GM12878 (cell line): ENCODE results near the gene TRIP6. TPM values are rescaled to one million over a fixed set of nuclear protein-coding genes. Genes with fewer than 3 reads are reported as not detected.

Source experiments
- ATAC-seq: fragments of 200-7000 bp; cut with Tn5 transposase; 3 replicates; pipeline ENCODE4 v1.9.1; 2020; ENCODE audit warnings: mild to moderate bottlenecking, moderate library complexity
- BruUV-seq: library from RNA; stranded (reverse); fragments of 400-500 nt; replicated peaks from 2 replicates; lab custom pipeline; 2021; lab: Mats Ljungman, UMichigan
- CTCF ChIA-PET: fragments of 300-600 bp; sonication (Branson Sonifier 250); formaldehyde crosslinking; extraction: SDS; loops from one replicate; lab custom pipeline; 2021; ENCODE audit warnings: inconsistent platforms; lab: Yijun Ruan, JAX
- POLR2A ChIA-PET: fragments of 350-600 bp; formaldehyde crosslinking; extraction: SDS; loops from one replicate; lab custom pipeline; 2021; ENCODE audit warnings: inconsistent platforms; lab: Charles Lee
- RAD21 ChIA-PET: fragments of 300-600 bp; sonication (Branson Sonifier 250); formaldehyde crosslinking; loops from one replicate; lab custom pipeline; 2023; ENCODE audit warnings: antibody characterized with exemption; ENCODE audit not compliant: unreplicated experiment; lab: Charles Lee
- SMC1A ChIA-PET: fragments of 300-600 bp; sonication (Branson Sonifier 250); formaldehyde crosslinking; loops from one replicate; lab custom pipeline; 2023; ENCODE audit not compliant: unreplicated experiment, uncharacterized antibody; lab: Charles Lee
- DNase-seq: peaks from one replicate; pipeline ENCODE4 v3.0.0-alpha.2; 2011; ENCODE audit warnings: low read depth, low spot score
- FAIRE-seq: peaks from 3 replicates; lab custom pipeline; 2011; peaks lifted over from hg19 to GRCh38; lab: Jason Lieb, UNC
- H2AFZ ChIP-seq: 2 replicates; pipeline ENCODE4 v1.6.0; 2011; ENCODE audit warnings: low read depth, low read length, control low read depth; ENCODE audit not compliant: control insufficient read depth
- H3K27ac ChIP-seq: 2 replicates; pipeline ENCODE4 v1.5.1; 2011; ENCODE audit warnings: control low read depth; ENCODE audit not compliant: control insufficient read depth, insufficient read depth
- H3K27me3 ChIP-seq, 2 experiments: replicated peaks in 1 of 2; 2 replicates each; pipeline versions ENCODE4 v1.6.0 to v1.6.1; 2011; ENCODE audit warnings: low read length in 1 of 2; ENCODE audit not compliant: control insufficient read depth in 2 of 2, insufficient read depth in 2 of 2
- H3K36me3 ChIP-seq, 2 experiments: 2 replicates each; pipeline ENCODE4 v1.5.1; 2011; ENCODE audit warnings: low read length in 1 of 2; ENCODE audit not compliant: control insufficient read depth in 2 of 2, insufficient read depth in 2 of 2
- H3K4me1 ChIP-seq: 2 replicates; pipeline ENCODE4 v1.6.1; 2011; ENCODE audit warnings: mild to moderate bottlenecking, low read length, moderate library complexity, mixed read lengths; ENCODE audit not compliant: control insufficient read depth, insufficient read depth
- H3K4me2 ChIP-seq: 2 replicates; pipeline ENCODE4 v1.6.0; 2011; ENCODE audit warnings: control low read depth; ENCODE audit not compliant: control insufficient read depth, insufficient read depth
- H3K4me3 ChIP-seq: fragments of 200-600 bp; sonication (generic); 2 replicates; pipeline ENCODE4 v1.5.1; 2016
- H3K79me2 ChIP-seq: 2 replicates; pipeline ENCODE4 v1.6.0; 2011; ENCODE audit warnings: low read length; ENCODE audit not compliant: control insufficient read depth, insufficient read depth
- H3K9ac ChIP-seq: 2 replicates; pipeline ENCODE4 v1.8.0; 2011; ENCODE audit warnings: low read length, control low read depth, mixed read lengths; ENCODE audit not compliant: control insufficient read depth, insufficient read depth
- H3K9me3 ChIP-seq: replicated peaks from 3 replicates; pipeline ENCODE4 v1.5.1; 2011; ENCODE audit warnings: mild to moderate bottlenecking, low read length; ENCODE audit not compliant: control insufficient read depth, insufficient read depth
- H4K20me1 ChIP-seq: 2 replicates; pipeline ENCODE4 v1.6.0; 2011; ENCODE audit not compliant: control insufficient read depth, insufficient read depth
- BACH1 ChIP-seq: fragments of 450-650 bp; IDR thresholded peaks from 2 replicates; pipeline ENCODE4 v1.6.1; 2017; ENCODE audit warnings: mild to moderate bottlenecking, borderline replicate concordance
- HCFC1 ChIP-seq: fragments of 150-350 bp; IDR thresholded peaks from 2 replicates; pipeline ENCODE4 v1.6.1; 2014; ENCODE audit warnings: low read length
- IRF4 ChIP-seq: IDR thresholded peaks from 2 replicates; pipeline ENCODE4 v1.6.1; 2011; ENCODE audit warnings: low read depth, low read length
- KLF5 ChIP-seq: fragments of 450-650 bp; IDR thresholded peaks from 2 replicates; pipeline ENCODE4 v1.6.1; 2014; ENCODE audit warnings: mild to moderate bottlenecking; ENCODE audit not compliant: partially characterized antibody
- RBBP5 ChIP-seq: fragments of 200-600 bp; sonication (generic); conservative IDR thresholded peaks from 2 replicates; pipeline ENCODE4 v1.6.1; 2016
- WGBS: methylation state at CpG from one replicate; pipeline ENCODE4 v1.1.6; 2016; ENCODE audit warnings: low lambda C conversion rate; ENCODE audit not compliant: insufficient replicate concordance, insufficient coverage; ENCODE audit errors: missing lambda C conversion rate; 5-methylcytosine and 5-hydroxymethylcytosine counted together
- in situ Hi-C: fragments of 300-500 bp; cut with MboI; formaldehyde crosslinking; loops from 9 replicates; pipeline ENCODE4 v1.14.3; 2018; ENCODE audit warnings: mixed read lengths
- intact Hi-C: fragments of 100-400 bp; cut with micrococcal nuclease; formaldehyde crosslinking; loops from one replicate; pipeline ENCODE4 v1.14.2; 2022; ENCODE audit not compliant: unreplicated experiment
- polyA plus RNA-seq, 11 experiments: library from polyadenylated mRNA; depleted of rRNA in 4 of 11; unstranded in 6 of 11; stranded (reverse) in 5 of 11; fragments of >200 nt; fragmentation: Nextera tagmentation in 4 of 11; fragmentation: Illumina TruSeq in 1 of 11; extraction: Ambion mirVana in 4 of 11; extraction: Trizol in 1 of 11; gene quantifications; 1 replicate in 1 of 11; 2 replicates in 10 of 11; pipeline versions ENCODE4 v1.2.1 to v1.2.3, GENCODE V29; 2011 to 2016; ENCODE audit warnings: inconsistent platforms in 2 of 11, missing spikeins in 2 of 11, low read depth in 1 of 11
- total RNA-seq, 4 experiments: library from RNA; depleted of rRNA in 3 of 4; stranded (reverse); fragments of >200 nt in 3 of 4; fragmentation: Illumina TruSeq in 1 of 4; extraction: Trizol in 1 of 4; gene quantifications; 2 replicates each; pipeline versions ENCODE4 v1.2.1 to v1.2.3, GENCODE V29; 2013 to 2021
- TF ChIP-seq, protein P1 (sequence below): IDR thresholded peaks from 2 replicates; pipeline ENCODE4 v1.6.1; 2011; ENCODE audit warnings: mild to moderate bottlenecking, low read depth, low read length, moderate library complexity; ENCODE audit not compliant: insufficient replicate concordance
- TF ChIP-seq, protein P2 (sequence below): fragments of 450-650 bp; IDR thresholded peaks from 2 replicates; pipeline ENCODE4 v1.6.1; 2017; ENCODE audit warnings: mild to moderate bottlenecking, moderate library complexity
- TF ChIP-seq, protein P3 (sequence below): IDR thresholded peaks from 2 replicates; pipeline ENCODE4 v1.6.1; 2012; ENCODE audit warnings: low read depth, low read length, improper control_type of control experiment
- TF ChIP-seq, protein P4 (sequence below): IDR thresholded peaks from 2 replicates; pipeline ENCODE4 v1.6.1; 2011; ENCODE audit warnings: low read depth, mild to moderate bottlenecking, low read length, moderate library complexity, borderline replicate concordance; ENCODE audit errors: extremely low read depth
- TF ChIP-seq, protein P5 (sequence below): fragments of 450-650 bp; IDR thresholded peaks from 2 replicates; pipeline ENCODE4 v1.6.1; 2017; ENCODE audit warnings: antibody characterized with exemption, mild to moderate bottlenecking, moderate library complexity
- TF ChIP-seq, protein P6 (sequence below): fragments of 450-650 bp; IDR thresholded peaks from 2 replicates; pipeline ENCODE4 v1.6.1; 2014; ENCODE audit warnings: mild to moderate bottlenecking
- TF ChIP-seq, protein P7 (sequence below): IDR thresholded peaks from 2 replicates; pipeline ENCODE4 v1.6.1; 2012; ENCODE audit warnings: low read depth, low read length, improper control_type of control experiment

Gene TRIP6
- total and polyA plus RNA-seq, 10 of the 15 experiments (the other 5 are each of a cell fraction or from before 2014, with no cell fraction given) = 2.5 to 47.4 (median 25.5) TPM

DNA sequence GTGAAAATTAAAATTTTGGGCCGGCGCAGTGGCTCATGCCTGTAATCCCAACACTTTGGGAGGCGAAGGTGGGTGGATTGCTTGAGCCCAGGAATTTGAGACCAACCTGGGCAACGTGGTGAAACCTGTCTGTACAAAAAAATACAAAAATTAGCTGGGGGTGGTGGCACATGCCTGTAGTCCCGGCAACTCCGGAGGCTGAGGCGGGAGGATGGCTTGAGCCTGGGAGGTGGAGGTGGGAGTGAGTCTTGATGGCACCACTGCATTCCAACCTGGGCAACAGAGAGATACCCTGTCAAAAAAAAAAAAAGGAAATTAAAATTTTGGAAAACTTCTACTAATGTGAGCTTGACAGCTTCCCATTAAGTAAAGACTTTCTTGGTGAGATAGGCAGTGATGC, 10.8 kb downstream of the TRIP6 start:
- SMC1A ChIA-PET = interaction anchor here (4.1 kb wide), 1 partner anchor 10 kb away, joined by 33 read pairs; the partner anchor contains the start of gene UFSP1
- intact Hi-C loops = no loop called here
- no TSS peak for BruUV-seq
- TF ChIP-seq, protein P1, sequence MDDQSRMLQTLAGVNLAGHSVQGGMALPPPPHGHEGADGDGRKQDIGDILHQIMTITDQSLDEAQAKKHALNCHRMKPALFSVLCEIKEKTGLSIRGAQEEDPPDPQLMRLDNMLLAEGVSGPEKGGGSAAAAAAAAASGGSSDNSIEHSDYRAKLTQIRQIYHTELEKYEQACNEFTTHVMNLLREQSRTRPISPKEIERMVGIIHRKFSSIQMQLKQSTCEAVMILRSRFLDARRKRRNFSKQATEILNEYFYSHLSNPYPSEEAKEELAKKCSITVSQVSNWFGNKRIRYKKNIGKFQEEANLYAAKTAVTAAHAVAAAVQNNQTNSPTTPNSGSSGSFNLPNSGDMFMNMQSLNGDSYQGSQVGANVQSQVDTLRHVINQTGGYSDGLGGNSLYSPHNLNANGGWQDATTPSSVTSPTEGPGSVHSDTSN = no peak
- TF ChIP-seq, protein P2, sequence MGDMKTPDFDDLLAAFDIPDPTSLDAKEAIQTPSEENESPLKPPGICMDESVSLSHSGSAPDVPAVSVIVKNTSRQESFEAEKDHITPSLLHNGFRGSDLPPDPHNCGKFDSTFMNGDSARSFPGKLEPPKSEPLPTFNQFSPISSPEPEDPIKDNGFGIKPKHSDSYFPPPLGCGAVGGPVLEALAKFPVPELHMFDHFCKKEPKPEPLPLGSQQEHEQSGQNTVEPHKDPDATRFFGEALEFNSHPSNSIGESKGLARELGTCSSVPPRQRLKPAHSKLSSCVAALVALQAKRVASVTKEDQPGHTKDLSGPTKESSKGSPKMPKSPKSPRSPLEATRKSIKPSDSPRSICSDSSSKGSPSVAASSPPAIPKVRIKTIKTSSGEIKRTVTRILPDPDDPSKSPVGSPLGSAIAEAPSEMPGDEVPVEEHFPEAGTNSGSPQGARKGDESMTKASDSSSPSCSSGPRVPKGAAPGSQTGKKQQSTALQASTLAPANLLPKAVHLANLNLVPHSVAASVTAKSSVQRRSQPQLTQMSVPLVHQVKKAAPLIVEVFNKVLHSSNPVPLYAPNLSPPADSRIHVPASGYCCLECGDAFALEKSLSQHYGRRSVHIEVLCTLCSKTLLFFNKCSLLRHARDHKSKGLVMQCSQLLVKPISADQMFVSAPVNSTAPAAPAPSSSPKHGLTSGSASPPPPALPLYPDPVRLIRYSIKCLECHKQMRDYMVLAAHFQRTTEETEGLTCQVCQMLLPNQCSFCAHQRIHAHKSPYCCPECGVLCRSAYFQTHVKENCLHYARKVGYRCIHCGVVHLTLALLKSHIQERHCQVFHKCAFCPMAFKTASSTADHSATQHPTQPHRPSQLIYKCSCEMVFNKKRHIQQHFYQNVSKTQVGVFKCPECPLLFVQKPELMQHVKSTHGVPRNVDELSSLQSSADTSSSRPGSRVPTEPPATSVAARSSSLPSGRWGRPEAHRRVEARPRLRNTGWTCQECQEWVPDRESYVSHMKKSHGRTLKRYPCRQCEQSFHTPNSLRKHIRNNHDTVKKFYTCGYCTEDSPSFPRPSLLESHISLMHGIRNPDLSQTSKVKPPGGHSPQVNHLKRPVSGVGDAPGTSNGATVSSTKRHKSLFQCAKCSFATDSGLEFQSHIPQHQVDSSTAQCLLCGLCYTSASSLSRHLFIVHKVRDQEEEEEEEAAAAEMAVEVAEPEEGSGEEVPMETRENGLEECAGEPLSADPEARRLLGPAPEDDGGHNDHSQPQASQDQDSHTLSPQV = no peak
- TF ChIP-seq HCFC1 = no peak
- TF ChIP-seq BACH1 = no peak
- TF ChIP-seq, protein P3, sequence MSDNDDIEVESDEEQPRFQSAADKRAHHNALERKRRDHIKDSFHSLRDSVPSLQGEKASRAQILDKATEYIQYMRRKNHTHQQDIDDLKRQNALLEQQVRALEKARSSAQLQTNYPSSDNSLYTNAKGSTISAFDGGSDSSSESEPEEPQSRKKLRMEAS = no peak
- TF ChIP-seq, protein P4, sequence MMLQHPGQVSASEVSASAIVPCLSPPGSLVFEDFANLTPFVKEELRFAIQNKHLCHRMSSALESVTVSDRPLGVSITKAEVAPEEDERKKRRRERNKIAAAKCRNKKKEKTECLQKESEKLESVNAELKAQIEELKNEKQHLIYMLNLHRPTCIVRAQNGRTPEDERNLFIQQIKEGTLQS = no peak
- TF ChIP-seq, protein P5, sequence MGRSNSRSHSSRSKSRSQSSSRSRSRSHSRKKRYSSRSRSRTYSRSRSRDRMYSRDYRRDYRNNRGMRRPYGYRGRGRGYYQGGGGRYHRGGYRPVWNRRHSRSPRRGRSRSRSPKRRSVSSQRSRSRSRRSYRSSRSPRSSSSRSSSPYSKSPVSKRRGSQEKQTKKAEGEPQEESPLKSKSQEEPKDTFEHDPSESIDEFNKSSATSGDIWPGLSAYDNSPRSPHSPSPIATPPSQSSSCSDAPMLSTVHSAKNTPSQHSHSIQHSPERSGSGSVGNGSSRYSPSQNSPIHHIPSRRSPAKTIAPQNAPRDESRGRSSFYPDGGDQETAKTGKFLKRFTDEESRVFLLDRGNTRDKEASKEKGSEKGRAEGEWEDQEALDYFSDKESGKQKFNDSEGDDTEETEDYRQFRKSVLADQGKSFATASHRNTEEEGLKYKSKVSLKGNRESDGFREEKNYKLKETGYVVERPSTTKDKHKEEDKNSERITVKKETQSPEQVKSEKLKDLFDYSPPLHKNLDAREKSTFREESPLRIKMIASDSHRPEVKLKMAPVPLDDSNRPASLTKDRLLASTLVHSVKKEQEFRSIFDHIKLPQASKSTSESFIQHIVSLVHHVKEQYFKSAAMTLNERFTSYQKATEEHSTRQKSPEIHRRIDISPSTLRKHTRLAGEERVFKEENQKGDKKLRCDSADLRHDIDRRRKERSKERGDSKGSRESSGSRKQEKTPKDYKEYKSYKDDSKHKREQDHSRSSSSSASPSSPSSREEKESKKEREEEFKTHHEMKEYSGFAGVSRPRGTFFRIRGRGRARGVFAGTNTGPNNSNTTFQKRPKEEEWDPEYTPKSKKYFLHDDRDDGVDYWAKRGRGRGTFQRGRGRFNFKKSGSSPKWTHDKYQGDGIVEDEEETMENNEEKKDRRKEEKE = no peak
- no peak for TF ChIP-seq RBBP5
- TF ChIP-seq, protein P6, sequence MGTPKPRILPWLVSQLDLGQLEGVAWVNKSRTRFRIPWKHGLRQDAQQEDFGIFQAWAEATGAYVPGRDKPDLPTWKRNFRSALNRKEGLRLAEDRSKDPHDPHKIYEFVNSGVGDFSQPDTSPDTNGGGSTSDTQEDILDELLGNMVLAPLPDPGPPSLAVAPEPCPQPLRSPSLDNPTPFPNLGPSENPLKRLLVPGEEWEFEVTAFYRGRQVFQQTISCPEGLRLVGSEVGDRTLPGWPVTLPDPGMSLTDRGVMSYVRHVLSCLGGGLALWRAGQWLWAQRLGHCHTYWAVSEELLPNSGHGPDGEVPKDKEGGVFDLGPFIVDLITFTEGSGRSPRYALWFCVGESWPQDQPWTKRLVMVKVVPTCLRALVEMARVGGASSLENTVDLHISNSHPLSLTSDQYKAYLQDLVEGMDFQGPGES = no peak
- TF ChIP-seq IRF4 = no peak
- TF ChIP-seq, protein P7, sequence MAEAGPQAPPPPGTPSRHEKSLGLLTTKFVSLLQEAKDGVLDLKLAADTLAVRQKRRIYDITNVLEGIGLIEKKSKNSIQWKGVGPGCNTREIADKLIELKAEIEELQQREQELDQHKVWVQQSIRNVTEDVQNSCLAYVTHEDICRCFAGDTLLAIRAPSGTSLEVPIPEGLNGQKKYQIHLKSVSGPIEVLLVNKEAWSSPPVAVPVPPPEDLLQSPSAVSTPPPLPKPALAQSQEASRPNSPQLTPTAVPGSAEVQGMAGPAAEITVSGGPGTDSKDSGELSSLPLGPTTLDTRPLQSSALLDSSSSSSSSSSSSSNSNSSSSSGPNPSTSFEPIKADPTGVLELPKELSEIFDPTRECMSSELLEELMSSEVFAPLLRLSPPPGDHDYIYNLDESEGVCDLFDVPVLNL = no peak
- no peak for TF ChIP-seq KLF5

More for the DNA sequence above, 10.8 kb downstream of the TRIP6 start:
- 69% methylated on average over 7 of the region's 7 CpGs for WGBS
- no peak overlapping the region for H3K27ac ChIP-seq
- no peaks in the 10 kb centered on the region; the same call in 2 of the 3 replicates for H3K9me3 ChIP-seq
- H4K20me1 ChIP-seq = peaks cover 3% of the 10 kb centered on the region; the same call in 1 of the 2 replicates
- H3K36me3 ChIP-seq = peaks cover 13 to 31% of the 10 kb centered on the region in 2 experiments; a peak in 3 of 4 replicates
- peak overlapping the region; percentile 26 for H3K9ac ChIP-seq
- no peak overlapping the region for H3K4me3 ChIP-seq
- ATAC-seq (no peak), DNase-seq (no peak), FAIRE-seq (no peak)
- H3K4me1 ChIP-seq = peaks cover 6% of the 10 kb centered on the region; the same call in 1 of the 2 replicates
- H3K27me3 ChIP-seq = no peaks in the 10 kb centered on the region
- in situ Hi-C loops = no loop called here
- ChIA-PET RAD21 (no interaction called here), CTCF (interaction anchor here (0.6 to 1.7 kb wide), 6 partner anchors 9 to 199 kb away, joined by 3 to 7 read pairs (median 4); partner anchors contain the start of genes SLC12A9 and UFSP1), POLR2A (interaction anchor here (7.0 kb wide), 1 partner anchor 11 kb away, joined by 131 read pairs; the partner anchor contains the start of gene UFSP1)
- peaks cover 71% of the 10 kb centered on the region for H3K79me2 ChIP-seq
- peak overlapping the region; percentile 65 for H3K4me2 ChIP-seq
- no peak overlapping the region for H2AFZ ChIP-seq
